M059J (cell line): ENCODE data around the gene ARSI. TPM values are rescaled to one million over a fixed set of nuclear protein-coding genes. Genes with fewer than 3 reads are reported as not detected.

Source experiments
- DNase-seq: peaks from one replicate; pipeline ENCODE4 v3.0.0-alpha.2; 2012; ENCODE audit warnings: low read depth
- total RNA-seq: library from RNA; depleted of rRNA; stranded (reverse); fragments of >200 nt; shearing (Covaris generic); gene quantifications from 2 replicates; pipeline ENCODE4 v1.2.3, GENCODE V29; 2014

Gene ARSI
- total RNA-seq, 1 experiment from 2014 or later, result 51.2 TPM

DNA sequence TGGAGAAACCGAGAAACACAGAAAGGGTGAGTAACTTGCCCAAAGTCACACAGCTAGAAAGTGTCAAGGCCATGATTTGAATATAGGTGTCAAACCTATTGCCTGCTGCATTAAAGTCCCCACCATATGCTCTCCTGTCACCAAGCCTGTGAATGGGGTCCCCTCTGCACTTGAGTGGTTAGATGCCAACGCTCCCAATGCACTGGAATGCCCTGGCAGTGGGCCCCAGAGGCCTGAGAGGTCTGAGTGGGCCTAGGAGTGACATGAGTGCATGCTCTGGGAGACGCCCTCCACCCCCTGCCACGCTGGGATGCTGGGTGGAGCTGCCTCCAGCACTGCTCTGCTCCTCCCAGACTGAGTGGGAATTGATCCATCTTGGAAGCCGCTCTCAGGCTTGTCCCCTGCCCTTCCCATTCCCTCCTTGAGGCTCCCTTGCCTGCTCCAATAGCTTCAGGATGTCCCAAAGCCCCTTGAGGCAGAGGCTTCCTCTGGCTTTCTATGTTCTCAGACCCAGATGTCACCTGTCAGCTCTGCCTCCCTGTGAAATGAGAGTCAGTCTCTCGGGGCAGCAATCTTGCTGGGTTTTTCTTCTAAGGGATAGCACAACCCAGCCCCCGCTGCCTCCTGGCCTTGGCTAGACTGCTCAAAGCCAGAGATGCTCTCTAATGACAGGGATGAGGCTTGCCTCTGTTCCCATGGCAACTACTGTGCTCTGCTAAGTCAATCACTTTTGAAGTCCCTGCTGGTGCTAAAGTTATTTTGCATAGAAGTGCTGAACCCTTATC, 6.6 kb upstream of the ARSI start:
- no peak for DNase-seq

DNA sequence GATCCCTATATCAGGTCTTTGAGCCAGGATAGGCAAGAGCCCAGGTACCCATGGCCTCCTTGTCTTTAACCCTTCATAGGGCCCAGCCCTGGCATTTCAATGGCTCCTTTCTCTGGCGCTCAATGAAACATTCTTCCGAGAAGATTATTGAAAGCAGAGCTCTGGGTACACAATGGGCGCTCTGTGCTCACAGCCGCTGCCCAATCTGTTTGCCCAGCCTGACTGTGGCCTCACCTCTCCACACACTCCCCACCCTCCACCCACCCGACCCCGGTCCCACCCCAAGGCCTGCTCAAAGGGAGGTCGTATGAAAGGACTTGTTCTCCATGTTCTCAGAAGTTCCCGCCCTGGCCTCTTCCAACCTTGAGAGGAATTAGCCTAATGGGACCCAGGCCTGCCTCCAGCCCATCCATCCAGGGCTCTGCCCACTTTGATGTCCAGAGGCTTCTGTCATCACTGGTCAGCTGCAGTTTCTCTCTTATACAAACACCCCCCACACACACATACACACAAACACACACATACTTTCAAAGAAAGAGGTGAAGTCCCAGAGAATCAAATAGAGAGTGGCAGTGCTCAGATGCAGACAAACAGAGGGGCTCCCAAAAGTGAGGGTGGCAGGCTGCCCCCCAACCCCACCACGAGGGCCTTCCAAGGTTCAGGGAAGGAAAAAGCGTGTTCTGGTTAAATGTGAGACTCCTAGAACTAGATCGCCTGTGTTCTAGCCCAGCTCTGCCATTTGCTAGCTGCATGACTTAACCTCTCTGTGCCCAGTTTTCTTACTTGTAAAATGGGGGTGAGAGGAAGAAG, 5.1 kb upstream of the ARSI start:
- no peak for DNase-seq

DNA sequence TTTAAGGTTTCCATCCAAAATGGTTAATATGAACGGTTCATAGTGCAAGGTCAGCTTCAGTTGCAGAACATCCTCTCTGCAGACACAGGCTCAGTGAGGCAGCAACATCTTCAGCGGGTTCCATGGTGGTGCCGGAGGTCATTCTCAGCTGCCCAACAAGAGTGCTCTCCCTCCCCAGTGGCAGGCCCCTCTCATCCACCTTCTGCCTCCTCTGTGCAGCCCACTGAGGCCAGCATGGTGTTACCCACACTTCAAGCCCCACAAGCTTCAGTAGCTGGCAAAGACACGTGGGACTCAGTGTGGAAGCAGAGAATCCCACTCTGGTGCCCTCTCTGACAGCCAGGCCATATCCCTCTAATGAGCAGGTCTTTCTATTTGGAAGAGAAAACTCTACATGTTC, 4.1 kb upstream of the ARSI start:
- DNase-seq, result no peak

DNA sequence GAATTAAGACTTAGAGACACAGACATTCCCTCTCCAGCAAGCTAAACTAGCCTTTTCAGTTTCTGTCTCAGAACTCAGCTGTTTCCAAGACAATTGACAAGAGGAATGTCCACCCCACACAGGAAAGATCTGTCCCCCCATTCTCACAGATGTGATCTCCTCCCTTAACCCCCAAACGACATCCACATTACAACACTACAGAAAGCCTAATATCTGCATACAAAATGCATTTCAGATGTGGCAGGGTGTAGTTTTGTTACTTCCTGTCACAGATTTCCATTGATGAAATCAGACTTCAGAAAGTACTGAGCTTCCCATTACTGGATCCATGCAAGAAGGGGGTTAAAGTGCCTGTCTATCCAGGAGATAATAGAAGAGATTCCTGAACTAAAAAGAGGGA, 2.9 kb upstream of the ARSI start:
- no peak for DNase-seq

DNA sequence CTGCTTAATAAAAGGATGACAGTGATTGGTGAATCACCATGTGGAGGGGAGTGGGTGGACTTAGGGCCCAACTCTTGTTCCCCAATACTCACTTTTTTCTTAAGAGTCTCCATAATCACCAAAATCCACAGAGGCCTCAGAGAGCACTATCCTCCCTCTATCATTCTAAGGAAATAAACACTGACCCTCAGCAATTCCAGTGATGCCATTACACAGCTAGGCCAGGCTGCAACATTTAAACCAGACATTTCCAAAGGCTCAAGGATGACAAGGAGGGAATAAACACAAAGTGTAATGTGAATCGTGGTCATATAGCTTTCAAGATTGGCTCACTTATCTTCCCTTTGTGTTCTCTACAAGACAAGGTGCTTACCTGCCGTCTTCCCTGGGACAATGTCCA, 2.4 kb upstream of the ARSI start:
- DNase-seq, result no peak

DNA sequence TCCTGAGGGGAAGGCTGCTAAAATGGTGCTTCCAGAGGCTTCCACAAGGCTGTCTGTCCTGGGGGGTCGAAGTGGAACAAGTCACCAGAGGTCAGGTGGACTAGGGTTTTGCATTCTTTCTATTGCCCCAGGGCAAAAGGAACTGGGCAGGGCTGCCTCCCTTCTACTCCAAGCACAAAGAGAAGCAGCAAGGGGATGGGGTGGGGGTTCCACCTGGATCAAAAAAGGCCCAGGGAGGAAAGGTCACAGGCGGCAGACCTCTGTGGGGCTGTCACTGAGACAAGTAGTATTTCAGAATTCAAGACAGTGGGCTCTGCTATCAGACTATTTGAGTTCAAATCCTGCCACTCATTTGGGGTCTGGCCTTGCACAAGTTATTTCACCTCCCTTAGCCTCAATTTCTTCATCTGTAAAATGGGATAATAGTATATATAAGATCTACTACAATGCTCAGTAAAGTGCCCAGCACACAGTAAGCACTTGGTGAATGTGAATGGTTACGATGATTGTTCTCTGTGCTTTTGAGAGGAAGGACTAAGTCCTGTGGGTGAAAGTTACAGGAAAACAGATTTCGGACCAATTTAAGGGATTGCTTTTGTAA, 1.9 kb upstream of the ARSI start:
- DNase-seq, result no peak

DNA sequence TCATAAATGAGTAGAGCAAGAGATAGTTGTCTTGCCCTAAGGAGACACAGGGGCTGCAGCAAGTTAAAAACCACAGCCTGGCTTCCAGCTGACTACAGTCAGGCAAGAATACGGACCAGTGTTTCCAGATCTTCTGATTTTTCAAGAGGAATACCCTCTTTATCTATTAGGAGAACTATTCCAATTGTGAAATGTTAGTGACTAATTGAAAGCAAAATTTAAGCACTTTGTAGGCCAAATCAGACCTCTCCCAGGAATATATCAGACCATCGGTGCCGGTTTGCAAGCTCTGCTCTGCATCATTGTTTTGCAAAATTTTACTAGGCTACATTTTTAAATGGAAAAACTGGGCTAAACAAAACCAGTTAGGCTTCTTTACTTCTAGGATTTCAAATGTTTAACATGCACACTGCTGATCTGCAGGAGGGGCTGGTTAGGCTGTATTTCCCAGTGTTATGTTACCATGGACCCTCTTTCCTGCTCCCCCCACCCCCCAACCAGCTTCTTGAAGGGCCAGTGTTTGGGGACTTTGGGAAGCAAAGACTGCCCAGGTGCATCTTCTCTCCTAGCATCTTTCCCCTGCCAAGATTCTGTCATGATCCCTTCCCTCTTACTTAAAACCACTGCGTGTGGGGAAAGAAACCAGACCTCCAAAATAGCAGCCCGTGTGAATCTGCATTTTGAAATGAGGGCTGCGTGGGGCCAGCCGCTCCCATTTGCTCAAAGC, 1.1 kb upstream of the ARSI start:
- no peak for DNase-seq

DNA sequence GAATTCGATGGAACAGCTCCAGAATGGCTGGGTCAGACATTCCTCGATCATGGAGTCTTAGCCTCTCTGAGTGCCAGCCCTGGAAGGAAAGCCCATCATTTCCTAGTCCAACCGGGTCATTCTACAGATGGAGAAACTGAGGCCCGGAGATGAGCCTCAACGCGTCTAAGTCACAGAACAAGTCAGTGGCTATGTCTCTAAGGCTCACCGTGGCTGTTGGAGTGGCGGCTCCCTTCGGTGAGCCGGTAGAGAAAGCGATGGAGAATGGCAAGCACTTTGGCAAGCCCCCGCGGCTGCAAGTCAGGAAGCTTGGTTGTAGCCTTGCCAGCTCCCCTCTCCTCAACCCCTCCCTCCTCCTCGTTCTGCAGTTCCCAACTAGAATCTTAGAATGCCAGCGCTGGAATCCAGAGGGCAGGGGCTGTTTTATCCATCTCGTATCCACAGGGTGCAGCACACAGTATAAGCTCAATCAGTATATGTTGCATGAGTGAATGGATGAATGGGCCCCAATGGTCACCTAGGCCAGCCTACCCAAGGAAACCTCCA, 438 bp upstream of the ARSI start:
- no peak for DNase-seq

DNA sequence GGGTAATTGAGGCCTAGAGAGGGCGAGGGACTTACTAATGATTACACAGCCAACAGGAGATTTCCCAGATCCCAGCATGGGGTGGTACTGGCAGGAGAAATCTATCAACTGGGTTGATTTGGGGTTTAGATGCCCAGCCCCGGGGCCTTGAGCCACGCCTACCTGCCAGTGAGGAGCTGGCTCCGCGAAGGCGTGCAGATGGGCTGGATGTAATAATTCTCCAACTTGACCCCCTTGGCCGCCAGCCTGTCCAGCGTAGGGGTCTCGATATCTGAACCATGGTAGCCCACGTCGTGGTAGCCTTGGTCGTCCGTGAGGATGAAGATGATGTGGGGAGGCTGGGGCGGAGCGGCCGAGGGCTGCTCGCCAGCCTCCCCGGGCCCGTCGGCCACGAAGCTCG, 804 bp downstream of the ARSI start:
- no peak for DNase-seq

DNA sequence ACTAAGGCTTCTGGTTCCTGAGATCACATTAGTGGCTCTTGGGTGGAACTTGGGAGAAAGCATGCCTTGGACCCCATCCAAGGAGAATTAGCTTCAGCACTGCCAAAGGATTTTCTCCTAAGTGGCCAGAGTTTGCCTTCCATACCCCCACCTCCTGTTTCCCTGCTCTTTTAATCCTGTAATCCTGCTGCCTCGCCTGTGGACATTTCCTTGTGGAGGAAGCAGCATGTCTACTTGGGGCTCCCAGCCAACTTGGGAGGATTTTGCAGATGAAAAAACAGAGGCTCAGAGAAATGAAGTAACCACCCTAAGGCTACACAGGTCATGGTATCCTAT, 1.6 kb downstream of the ARSI start:
- DNase-seq, result peak; percentile 75

DNA sequence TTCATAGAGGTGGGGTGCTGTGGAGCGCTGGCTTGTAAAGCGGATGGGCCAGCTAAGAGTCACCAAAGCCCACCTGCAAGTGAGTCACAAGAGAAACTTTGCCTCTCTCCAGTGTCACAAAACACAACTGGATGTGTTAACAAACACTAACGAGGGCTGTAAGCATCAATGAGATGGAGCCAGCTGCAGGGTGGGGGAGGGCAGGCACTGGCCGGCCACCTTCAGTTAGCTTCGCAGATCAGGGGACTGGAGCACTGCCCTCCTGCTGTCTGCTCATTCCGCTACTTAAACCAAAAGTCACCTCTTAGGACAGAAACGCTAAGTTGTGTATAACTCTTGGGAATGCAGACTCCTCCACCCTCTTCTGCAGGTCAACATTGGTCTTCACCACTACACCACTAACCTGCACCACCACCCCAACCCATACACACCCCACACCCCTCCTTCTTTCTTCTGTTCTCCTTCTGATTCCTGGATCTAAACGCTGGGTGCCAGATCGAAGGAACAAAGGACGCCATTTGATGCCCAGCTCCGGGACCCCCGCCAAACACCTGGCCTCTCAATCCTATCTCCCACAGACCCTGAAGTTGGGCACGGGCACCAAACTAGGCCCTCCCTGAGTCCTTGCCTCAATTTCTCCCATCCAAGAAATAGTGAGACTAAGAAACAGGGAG, 2.1 kb downstream of the ARSI start:
- DNase-seq, result no peak

DNA sequence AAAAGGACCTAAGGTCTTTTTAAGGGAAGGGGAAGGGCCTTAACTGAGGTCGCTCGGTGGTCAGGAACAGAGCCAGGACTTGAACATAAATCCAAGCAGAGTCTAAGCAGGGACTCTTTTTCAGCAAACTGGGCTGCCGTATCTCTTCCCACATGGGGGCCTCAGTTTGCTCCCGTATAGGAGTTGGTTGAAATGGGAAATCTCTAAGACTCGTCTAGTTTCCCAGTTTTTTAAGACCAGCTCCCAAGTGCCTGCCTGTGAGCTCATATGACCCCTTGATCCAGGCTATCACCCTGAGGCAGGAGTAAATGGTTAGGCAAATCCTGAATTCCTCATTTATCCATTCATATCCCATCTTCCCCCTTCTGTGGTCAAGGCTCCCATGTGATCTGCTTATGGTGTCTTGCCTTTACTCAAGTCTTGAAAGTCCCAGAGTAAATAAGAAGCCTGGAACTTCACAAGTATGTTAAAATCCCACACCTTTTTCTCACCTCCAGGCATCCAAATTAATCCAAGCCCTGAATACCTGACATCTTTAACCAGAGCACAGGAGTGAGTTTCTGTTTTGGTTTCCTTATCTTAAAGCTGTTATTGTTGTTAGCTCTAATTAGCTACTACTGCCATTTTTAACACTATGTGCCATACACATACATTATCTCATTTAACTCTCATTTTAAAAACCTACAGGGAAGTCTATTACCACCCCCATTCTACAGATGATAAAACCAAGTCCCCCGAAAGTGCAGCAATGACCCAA, 3.0 kb downstream of the ARSI start:
- peak; percentile 79 for DNase-seq

DNA sequence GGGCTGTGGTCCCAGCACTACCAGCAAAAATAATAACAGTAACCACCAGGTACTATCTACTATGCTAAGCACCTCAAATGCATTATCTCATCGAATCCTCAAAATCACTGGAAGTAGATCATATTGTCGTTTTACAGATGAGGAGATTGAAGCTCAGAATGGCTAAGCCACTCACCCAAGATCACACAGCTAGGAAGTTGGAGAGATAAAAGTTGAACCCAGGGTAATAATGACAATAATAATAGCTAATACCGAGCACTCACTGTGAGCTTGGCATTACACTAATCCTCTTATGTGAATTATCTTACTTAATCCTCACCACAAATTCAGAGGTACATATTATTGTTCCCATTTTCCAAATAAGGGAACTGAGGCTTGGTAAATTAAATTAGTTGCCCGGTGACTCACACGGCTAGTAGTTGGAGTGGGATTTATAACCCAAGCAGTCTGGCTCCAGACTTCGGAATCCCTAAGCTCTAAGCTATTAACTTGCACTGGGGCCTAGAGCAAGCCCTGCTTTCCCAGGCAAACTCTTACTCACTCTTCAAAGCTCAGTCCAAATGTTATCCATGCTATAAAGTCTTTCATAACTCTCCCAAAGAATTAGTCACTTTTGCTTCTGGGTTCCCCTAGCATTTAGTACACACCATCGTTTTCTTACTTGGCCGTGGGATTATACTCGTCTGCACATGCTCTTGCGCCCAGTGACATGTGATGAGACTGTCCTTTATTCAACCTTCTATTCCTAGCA, 3.8 kb downstream of the ARSI start:
- DNase-seq, result peak; percentile 97

DNA sequence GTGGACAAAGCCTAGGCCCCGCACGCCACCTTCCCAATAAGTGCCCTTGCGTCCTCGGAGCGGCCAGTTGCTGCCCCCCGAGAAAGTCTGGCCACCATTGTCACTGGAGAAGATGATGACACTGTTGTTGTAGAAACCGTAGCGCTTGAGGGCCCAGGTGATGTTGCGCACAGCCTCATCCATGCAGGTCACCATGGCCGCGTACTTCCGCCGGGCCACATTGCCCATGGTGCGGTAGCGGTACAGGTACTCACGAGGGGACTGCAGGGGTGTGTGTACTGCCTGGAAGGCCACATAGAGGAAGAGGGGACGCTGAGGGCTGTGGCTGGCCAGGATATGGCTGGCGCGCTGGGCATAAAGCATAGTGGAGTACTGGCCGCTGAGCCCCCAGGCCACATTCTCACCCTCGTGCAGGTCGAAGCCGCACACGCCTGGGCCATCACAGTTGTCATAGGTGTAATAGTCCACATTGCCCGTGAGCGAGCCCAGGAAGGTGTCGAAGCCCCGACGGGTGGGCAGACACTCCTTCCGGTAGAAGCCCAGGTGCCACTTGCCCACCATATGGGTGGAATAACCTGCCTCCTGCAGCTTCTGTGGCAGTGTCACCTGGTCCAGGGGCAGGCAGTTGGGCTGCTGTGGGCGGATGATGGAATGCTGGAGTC, 4.6 kb downstream of the ARSI start:
- no peak for DNase-seq

DNA sequence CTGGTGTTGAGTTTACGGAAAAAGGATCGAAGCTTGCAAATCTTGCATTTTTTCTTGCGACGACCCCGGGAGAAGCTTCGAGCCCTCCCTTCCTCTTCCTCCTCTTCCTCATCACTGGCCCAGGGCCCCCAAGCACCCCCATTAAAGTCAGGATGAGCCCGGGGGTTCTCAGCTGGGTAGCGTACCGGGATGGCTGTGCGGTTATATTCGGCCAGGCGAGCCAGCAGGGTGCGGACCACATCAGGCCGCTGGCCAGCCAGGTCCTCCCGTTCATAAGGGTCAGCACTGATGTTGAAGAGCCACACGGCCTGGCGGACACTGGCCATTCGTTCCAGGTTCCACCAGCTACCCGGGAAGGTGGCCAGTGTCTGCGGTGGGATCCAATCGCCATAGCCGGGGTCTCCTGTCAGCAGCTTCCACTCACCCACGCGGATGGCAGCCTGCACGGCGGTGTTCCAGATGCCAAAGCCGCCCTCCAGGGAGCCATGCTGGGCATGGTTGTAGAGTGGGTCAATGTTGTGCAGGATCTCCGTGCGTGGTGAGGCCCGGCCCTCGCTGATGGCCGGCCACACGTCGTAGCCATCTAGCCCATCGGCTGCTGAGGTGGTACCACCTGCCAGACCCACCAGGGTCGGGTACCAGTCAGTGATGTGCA, 5.3 kb downstream of the ARSI start:
- DNase-seq, result no peak

DNA sequence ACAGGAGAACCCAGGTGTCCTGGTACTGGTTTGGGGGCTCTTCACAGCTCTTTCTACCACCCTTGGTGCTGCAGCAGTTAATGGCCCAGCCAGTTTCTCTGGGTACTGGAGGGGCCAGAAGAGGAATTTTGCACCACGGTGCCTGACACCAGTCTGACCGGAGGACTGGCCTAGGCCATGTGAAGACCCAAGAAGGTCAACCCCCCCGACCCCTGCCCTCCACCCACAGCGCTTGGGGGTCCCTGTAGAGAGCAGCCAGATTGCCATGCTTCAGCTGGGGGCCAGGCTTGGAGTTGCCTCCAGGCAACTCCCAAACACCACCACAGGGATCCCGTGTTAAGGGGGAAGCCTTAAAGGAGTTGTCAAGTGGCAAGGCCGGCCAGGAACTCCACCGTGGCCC, 6.2 kb downstream of the ARSI start:
- DNase-seq, result no peak

DNA sequence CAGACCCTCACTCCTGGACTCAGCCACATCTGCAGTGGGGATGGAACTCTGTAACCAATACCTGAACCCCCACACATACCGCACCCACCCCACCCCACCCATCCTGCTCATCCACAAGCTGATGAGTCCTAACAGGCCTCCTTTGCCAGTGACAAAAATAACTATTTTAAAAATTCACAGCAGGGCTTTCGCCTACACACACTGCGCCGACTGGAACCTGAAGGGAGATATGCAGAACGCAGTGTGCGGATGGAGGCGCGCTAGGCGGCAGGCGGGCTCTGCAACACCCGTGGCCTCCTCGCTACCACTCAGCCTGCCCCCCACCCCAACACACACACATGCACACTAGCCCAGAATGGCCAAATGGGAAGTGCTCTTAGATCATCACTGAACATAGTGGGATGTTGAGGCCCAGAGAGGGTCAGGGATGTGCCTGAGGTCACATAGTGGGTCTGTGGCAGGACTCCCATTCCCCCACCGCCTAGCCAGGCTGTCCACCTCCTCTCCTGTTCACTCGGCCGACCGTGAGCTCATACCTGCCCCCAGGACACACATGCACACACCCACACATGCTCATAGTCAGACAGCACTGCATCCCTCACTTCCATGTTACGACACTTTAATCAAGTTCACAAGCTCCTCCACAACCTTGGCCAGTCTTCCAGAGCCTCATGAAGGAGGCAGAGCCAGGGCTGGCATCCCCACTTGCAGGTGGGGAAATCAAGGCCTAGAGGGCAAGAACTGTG, 6.8 kb downstream of the ARSI start:
- DNase-seq, result no peak

DNA sequence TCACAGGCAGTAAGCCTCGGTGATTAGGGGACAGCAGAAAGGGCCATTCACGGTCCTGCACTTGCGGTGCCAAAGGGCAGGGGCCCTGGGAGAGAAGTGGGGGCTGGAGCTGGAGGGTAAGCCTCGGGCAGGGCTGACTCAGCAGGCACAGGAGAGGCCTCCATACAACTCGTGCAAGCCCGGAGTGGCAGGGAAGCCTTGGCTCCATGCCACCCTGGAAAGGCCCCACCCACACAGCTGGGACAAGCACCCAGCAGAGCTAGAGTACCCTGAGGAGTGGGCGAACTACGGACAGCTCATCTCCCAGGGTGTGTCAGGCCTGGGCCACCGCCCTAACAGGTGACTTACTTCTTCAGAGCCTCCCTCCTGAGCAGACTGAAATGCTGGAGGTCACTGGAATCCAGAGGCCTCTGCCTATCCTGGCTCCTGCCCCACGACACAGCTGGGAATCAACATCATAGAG, 7.5 kb downstream of the ARSI start:
- peak; percentile 77 for DNase-seq
